Measurements from ENCODE around the gene SLC7A8.

The SLC7A8 gene

GRCh38 chr14:23097786-23098185, 85.7 kb downstream of the SLC7A8 start:
- H3K4me3 ChIP-seq (replicated peaks; ENCODE audit: low read depth, low read length), result no peak overlapping the region
- TF ChIP-seq CTCF (IDR thresholded peaks at IDR 0.05; ENCODE audit: low read length, missing control alignments), result no peak
- DNase-seq (ENCODE audit: low read depth), result no peak

- no peak for TF ChIP-seq CTCF (IDR thresholded peaks at IDR 0.05; ENCODE audit: low read length, missing control alignments)
- peak; percentile 100 for DNase-seq (ENCODE audit: low read depth)
Observed at GRCh38 chr14:23095196-23096108, 88.0 kb downstream of the SLC7A8 start, which contains the start of gene C14orf119. C14orf119 (plus strand) TSS chr14:23095505; CDS start chr14:23097659, 2,154 bp downstream.

GRCh38 chr14:23094666-23095195, 88.7 kb downstream of the SLC7A8 start, which contains the start of gene ACIN1:
ACIN1 (minus strand) TSS chr14:23095136; CDS start chr14:23095112, 24 bp downstream.
- no peak for TF ChIP-seq CTCF (IDR thresholded peaks at IDR 0.05; ENCODE audit: low read length, missing control alignments)
- DNase-seq (ENCODE audit: low read depth), result peak; percentile 88
- peak within 1 kb of the TSS; percentile 70 for H3K4me3 ChIP-seq (replicated peaks; ENCODE audit: low read depth, low read length)

More at GRCh38 chr14:23095196-23096108, 88.0 kb downstream of the SLC7A8 start, which contains the start of gene C14orf119:
- H3K4me3 ChIP-seq (replicated peaks; ENCODE audit: low read depth, low read length), result peak within 1 kb of the TSS; percentile 70

GRCh38 chr14:23093991-23094665, 89.3 kb downstream of the SLC7A8 start:
- peak overlapping the region; percentile 70 for H3K4me3 ChIP-seq (replicated peaks; ENCODE audit: low read depth, low read length)
- DNase-seq (ENCODE audit: low read depth), result no peak
- TF ChIP-seq CTCF (IDR thresholded peaks at IDR 0.05; ENCODE audit: low read length, missing control alignments), result peak; percentile 32

- no peak for TF ChIP-seq CTCF (IDR thresholded peaks at IDR 0.05; ENCODE audit: low read length, missing control alignments)
- peak overlapping the region; percentile 70 for H3K4me3 ChIP-seq (replicated peaks; ENCODE audit: low read depth, low read length)
- no peak for DNase-seq (ENCODE audit: low read depth)
Observed at GRCh38 chr14:23093526-23093925, 89.9 kb downstream of the SLC7A8 start.

- no peak for DNase-seq (ENCODE audit: low read depth)
- no peak for TF ChIP-seq CTCF (IDR thresholded peaks at IDR 0.05; ENCODE audit: low read length, missing control alignments)
- peak overlapping the region; percentile 70 for H3K4me3 ChIP-seq (replicated peaks; ENCODE audit: low read depth, low read length)
Observed at GRCh38 chr14:23093104-23093503, 90.4 kb downstream of the SLC7A8 start.
